Progenitor cell of endocrine pancreas (in vitro differentiated cells): ENCODE data around the gene ZNF76. TPM values are rescaled to one million over a fixed set of nuclear protein-coding genes. Genes with fewer than 3 reads are reported as not detected.

Experiments
- DNase-seq: peaks from one replicate; pipeline ENCODE4 v3.0.0; 2021; ENCODE audit warnings: low spot score; ENCODE audit not compliant: unreplicated experiment
- H3K27ac Mint-ChIP-seq: 2 replicates; pipeline ENCODE4 v1.8.0; 2021; ENCODE audit warnings: mild to moderate bottlenecking, moderate library complexity, mixed read lengths
- H3K27me3 Mint-ChIP-seq: 2 replicates; pipeline ENCODE4 v1.8.0; 2021; ENCODE audit warnings: mixed read lengths
- H3K36me3 Mint-ChIP-seq: 2 replicates; pipeline ENCODE4 v1.8.0; 2022; ENCODE audit warnings: mixed read lengths; ENCODE audit not compliant: insufficient read depth
- H3K4me1 Mint-ChIP-seq: 2 replicates; pipeline ENCODE4 v1.8.0; 2021; ENCODE audit warnings: low read depth, mixed read lengths
- H3K4me3 Mint-ChIP-seq: 2 replicates; pipeline ENCODE4 v1.8.0; 2021; ENCODE audit warnings: low read depth, mild to moderate bottlenecking, moderate library complexity, mixed read lengths
- H3K9me3 Mint-ChIP-seq: 2 replicates; pipeline ENCODE4 v1.8.0; 2021; ENCODE audit warnings: low read depth, mixed read lengths
- CTCF ChIP-seq: fragments of 200-600 bp; sonication (generic); IDR thresholded peaks from one replicate; pipeline ENCODE4 v1.5.0; 2021; ENCODE audit warnings: antibody characterized with exemption, mild to moderate bottlenecking; ENCODE audit not compliant: unreplicated experiment
- total RNA-seq: library from RNA; stranded (reverse); gene quantifications from 2 replicates; pipeline ENCODE4 v1.2.1, GENCODE V29; 2021

The ZNF76 gene
- total RNA-seq, 1 donor from 2014 or later: 61.2 TPM

DNA sequence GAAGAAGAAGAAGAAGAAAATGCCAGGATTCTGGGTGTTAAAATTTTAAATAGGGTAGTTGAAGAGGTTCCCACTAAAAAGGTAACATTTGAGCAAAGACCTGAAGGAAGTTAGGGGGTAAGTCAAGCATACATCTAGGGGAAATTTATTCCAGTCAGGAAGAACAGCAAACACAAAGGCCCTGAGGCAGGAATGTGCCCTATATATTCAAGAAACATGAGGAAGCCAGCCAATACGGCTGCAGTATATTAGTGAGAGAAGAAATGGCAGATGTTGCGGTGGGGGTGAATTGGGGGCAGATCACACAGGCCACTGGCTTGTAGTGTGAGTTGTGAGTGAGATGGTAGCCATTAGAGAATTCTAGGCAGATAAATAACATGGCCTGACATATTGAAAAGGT is 6.0 kb downstream of the ZNF76 start:
- Mint-ChIP-seq H3K27ac (no peak overlapping the region), H3K27me3 (no peaks in the 10 kb centered on the region), H3K9me3 (no peaks in the 10 kb centered on the region), H3K36me3 (peaks cover 3% of the 10 kb centered on the region), H3K4me1 (peaks cover 36% of the 10 kb centered on the region), H3K4me3 (no peak overlapping the region)
- no peak for TF ChIP-seq CTCF
- DNase-seq: no peak

DNA sequence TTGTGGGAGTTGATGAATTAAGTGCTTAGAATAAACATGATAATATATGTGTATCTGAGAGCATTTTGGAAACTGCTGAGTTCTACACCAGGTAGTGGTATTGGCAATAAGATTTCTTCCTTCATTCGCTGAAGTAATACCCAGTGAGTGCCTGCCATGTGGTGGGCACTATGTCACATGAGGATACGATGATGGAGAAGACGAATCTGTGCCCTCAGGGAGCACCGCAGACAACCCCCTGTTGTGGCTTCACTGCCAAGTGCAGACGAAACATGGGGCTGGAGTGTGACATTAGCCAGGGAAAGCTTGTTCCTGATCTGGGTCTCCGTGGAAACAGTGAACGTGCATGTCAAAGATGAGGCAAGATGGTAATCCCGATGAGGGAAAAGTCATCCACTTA is 7.9 kb downstream of the ZNF76 start:
- DNase-seq: no peak
- H3K27ac Mint-ChIP-seq: no peak overlapping the region
- H3K27me3 Mint-ChIP-seq: no peaks in the 10 kb centered on the region
- TF ChIP-seq CTCF: no peak
- H3K4me3 Mint-ChIP-seq: no peak overlapping the region
- peaks cover 3% of the 10 kb centered on the region for H3K36me3 Mint-ChIP-seq
- no peaks in the 10 kb centered on the region for H3K9me3 Mint-ChIP-seq
- peaks cover 31% of the 10 kb centered on the region for H3K4me1 Mint-ChIP-seq

DNA sequence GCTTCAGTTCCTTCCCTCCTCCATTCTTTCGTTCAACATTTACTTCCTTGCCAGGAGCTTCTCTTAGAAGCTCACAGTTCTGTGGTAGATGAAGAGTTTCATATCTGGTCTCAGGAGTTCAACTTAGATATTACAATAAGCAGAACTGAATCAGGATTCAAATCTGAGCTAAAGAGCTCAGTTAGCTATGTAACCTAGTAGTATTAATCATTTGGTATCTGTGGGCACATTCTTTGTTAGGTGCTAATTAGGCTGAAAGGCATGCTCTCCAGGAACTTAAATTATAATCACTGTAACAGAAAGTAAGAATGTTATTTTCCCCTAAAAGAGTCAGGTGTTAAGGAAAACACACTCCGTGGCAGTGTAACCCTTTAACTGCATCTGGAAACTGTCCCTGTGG is 8.4 kb downstream of the ZNF76 start:
- H3K4me1 Mint-ChIP-seq: peaks cover 26% of the 10 kb centered on the region
- DNase-seq: no peak
- no peak overlapping the region for H3K4me3 Mint-ChIP-seq
- peaks cover 3% of the 10 kb centered on the region for H3K36me3 Mint-ChIP-seq
- TF ChIP-seq CTCF: no peak
- H3K9me3 Mint-ChIP-seq: no peaks in the 10 kb centered on the region
- no peak overlapping the region for H3K27ac Mint-ChIP-seq
- no peaks in the 10 kb centered on the region for H3K27me3 Mint-ChIP-seq

GRCh38 chr6:35272005-35272404 is 12.5 kb downstream of the ZNF76 start:
- no peak overlapping the region for H3K27ac Mint-ChIP-seq
- no peaks in the 10 kb centered on the region for H3K9me3 Mint-ChIP-seq
- peaks cover 8% of the 10 kb centered on the region for H3K4me1 Mint-ChIP-seq
- H3K27me3 Mint-ChIP-seq: no peaks in the 10 kb centered on the region
- H3K36me3 Mint-ChIP-seq: peaks cover 3% of the 10 kb centered on the region
- no peak for DNase-seq
- no peak overlapping the region for H3K4me3 Mint-ChIP-seq
- TF ChIP-seq CTCF: no peak

DNA sequence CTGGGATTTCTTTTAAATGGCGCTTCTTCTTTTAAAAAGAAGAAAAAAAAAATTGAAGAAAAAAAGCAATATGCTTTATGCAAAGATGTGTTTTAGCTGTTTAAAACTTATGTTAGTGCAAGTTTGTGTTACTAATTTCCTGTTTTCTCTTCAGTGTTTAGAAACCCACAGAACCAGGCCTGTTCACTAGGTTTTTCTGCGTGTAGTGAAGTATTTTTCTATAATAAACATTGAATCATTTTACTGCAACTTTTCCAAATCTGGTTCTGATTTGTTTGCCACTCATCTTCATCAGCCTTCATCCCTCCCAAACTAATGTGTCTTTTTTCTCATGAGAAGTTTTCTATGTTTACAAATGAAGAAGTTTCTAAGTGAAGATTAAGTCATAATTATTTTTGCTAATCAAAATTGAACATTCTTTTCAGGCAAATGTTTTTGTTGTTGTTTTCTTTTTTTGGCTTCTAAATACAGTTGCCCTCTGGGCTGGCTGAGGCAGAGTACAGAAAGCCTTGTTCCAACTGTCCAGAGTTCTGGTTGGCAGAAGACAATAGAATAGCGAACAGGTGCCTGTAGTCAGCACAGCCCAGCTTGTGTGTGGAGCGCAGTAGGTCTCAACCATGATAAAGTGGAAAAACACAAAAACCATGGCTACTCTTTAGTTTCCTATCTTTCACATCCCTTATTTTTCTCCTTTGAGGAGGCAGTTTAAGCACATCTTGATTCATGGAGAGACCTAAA is 14.5 kb downstream of the ZNF76 start:
- DNase-seq: no peak
- H3K27ac Mint-ChIP-seq: no peak overlapping the region
- H3K9me3 Mint-ChIP-seq: no peaks in the 10 kb centered on the region
- H3K36me3 Mint-ChIP-seq: peaks cover 4% of the 10 kb centered on the region
- no peaks in the 10 kb centered on the region for H3K27me3 Mint-ChIP-seq
- H3K4me1 Mint-ChIP-seq: no peaks in the 10 kb centered on the region
- H3K4me3 Mint-ChIP-seq: no peak overlapping the region
- no peak for TF ChIP-seq CTCF
